ENCODE results near the gene AMT. TPM values are rescaled to one million over a fixed set of nuclear protein-coding genes. Genes with fewer than 3 reads are reported as not detected.

AMT gene
- total and polyA plus RNA-seq, 8 donors: 5.9 to 41.0 (median 32.3) TPM

GRCh38 chr3:49454458-49454857 is 32.2 kb upstream of the AMT start:
- intact Hi-C loops (cut with DNase I): no loop called here
- Histone ChIP-seq H3K4me1 (peaks cover 0 to 9% of the 10 kb centered on the region in 2 donors), H3K4me3 (no peak overlapping the region), H3K27me3 (no peaks in the 10 kb centered on the region), H3K27ac (no peak overlapping the region), H3K36me3 (no peaks in the 10 kb centered on the region), H3K9me3 (no peaks in the 10 kb centered on the region)
- DNase-seq (no peak), ATAC-seq (peak; percentile 90)
- TF ChIP-seq CTCF (IDR thresholded peaks at IDR 0.05): no peak

- Histone ChIP-seq H3K36me3 (no peaks in the 10 kb centered on the region), H3K27ac (no peak overlapping the region), H3K4me1 (peaks cover 0 to 16% of the 10 kb centered on the region in 2 donors), H3K4me3 (no peak overlapping the region), H3K27me3 (no peaks in the 10 kb centered on the region), H3K9me3 (no peaks in the 10 kb centered on the region)
- ATAC-seq (no peak), DNase-seq (no peak)
- intact Hi-C loops (cut with DNase I): no loop called here
- TF ChIP-seq CTCF (IDR thresholded peaks at IDR 0.05): no peak
Measured at GRCh38 chr3:49453621-49454020, 31.3 kb upstream of the AMT start.

- ATAC-seq (peak; percentile 9), DNase-seq (no peak)
- Histone ChIP-seq H3K27me3 (no peaks in the 10 kb centered on the region), H3K4me1 (peaks cover 0 to 38% of the 10 kb centered on the region in 2 donors), H3K9me3 (no peaks in the 10 kb centered on the region), H3K36me3 (no peaks in the 10 kb centered on the region), H3K4me3 (no peak overlapping the region), H3K27ac (peak overlapping the region; percentile 13 to 70)
- intact Hi-C loops (cut with DNase I): loop anchor here in 1 of 2 donors (5.0 to 10.0 kb wide), 2 partner anchors 103 to 151 kb away; partner anchors contain the start of gene USP4
- no peak for TF ChIP-seq CTCF (IDR thresholded peaks at IDR 0.05)
Measured at GRCh38 chr3:49445391-49445790, 23.1 kb upstream of the AMT start.

- Histone ChIP-seq H3K27me3 (no peaks in the 10 kb centered on the region), H3K4me1 (peaks cover 0 to 4% of the 10 kb centered on the region in 2 donors), H3K27ac (no peak overlapping the region), H3K4me3 (no peak overlapping the region), H3K36me3 (no peaks in the 10 kb centered on the region), H3K9me3 (no peaks in the 10 kb centered on the region)
- peak; percentile 25 for ATAC-seq
- TF ChIP-seq CTCF (IDR thresholded peaks at IDR 0.05): no peak
- no peak for DNase-seq
- intact Hi-C loops (cut with DNase I): no loop called here
Measured at GRCh38 chr3:49434731-49435130, 12.5 kb upstream of the AMT start.

GRCh38 chr3:49428752-49429080 is 6.4 kb upstream of the AMT start:
- Histone ChIP-seq H3K4me1 (peaks cover 0 to 14% of the 10 kb centered on the region in 2 donors), H3K27me3 (no peaks in the 10 kb centered on the region), H3K9me3 (no peaks in the 10 kb centered on the region), H3K27ac (peak overlapping the region; percentile 92 to 95), H3K36me3 (peaks cover 0 to 21% of the 10 kb centered on the region in 2 donors), H3K4me3 (peak overlapping the region; percentile 75 to 77)
- intact Hi-C loops (cut with DNase I): no loop called here
- no peak for TF ChIP-seq CTCF (IDR thresholded peaks at IDR 0.05)
- no peak for DNase-seq
- ATAC-seq: peak; percentile 21
